Epithelial cell of esophagus (primary cell): ENCODE results near the gene FHIT.
"Not testable (repeated sequence)": the region's sequence is repeated elsewhere in the genome, so short reads cannot be mapped to it uniquely, and the experiment has no call there.

Experiments
- DNase-seq: peaks from one replicate; pipeline ENCODE4 v3.0.0; 2010; ENCODE audit warnings: low read depth
- H3K4me3 ChIP-seq: 2 replicates; pipeline ENCODE4 v1.5.1; 2011; ENCODE audit warnings: mild to moderate bottlenecking, low read length, control low read depth
- TF ChIP-seq, protein P1 (sequence below): IDR thresholded peaks from 2 replicates; pipeline ENCODE4 v1.5.1; 2011; ENCODE audit warnings: low read depth, mild to moderate bottlenecking, low read length, control low read depth, inconsistent platforms; ENCODE audit not compliant: insufficient read depth; ENCODE audit errors: missing control alignments

The FHIT gene

GRCh38 chr3:61194892-61195538 lies 56.2 kb downstream of the FHIT start:
- no peak overlapping the region for H3K4me3 ChIP-seq
- DNase-seq: peak; percentile 46
- TF ChIP-seq, protein P1, sequence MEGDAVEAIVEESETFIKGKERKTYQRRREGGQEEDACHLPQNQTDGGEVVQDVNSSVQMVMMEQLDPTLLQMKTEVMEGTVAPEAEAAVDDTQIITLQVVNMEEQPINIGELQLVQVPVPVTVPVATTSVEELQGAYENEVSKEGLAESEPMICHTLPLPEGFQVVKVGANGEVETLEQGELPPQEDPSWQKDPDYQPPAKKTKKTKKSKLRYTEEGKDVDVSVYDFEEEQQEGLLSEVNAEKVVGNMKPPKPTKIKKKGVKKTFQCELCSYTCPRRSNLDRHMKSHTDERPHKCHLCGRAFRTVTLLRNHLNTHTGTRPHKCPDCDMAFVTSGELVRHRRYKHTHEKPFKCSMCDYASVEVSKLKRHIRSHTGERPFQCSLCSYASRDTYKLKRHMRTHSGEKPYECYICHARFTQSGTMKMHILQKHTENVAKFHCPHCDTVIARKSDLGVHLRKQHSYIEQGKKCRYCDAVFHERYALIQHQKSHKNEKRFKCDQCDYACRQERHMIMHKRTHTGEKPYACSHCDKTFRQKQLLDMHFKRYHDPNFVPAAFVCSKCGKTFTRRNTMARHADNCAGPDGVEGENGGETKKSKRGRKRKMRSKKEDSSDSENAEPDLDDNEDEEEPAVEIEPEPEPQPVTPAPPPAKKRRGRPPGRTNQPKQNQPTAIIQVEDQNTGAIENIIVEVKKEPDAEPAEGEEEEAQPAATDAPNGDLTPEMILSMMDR: no peak

DNA sequence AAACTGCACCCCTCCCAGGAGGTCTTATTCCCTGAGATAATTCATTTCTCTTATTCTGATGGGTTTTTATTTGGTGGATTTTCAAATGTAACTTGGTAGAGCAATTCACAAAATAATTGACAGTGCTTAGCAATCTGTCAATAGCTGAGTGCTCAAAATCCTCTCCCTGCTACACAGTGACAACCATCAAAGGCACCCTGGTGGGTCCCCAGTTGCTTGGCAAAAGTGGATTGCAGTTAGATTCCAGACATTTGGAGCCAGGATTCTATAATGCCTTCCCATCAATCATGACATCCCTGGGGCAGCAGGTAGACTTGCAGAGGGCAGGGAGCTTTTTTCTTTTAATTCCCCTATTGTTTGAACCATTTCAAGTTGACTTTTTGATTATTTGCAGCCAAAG lies 59.0 kb downstream of the FHIT start:
- TF ChIP-seq, protein P1: no peak
- H3K4me3 ChIP-seq: no peak overlapping the region
- no peak for DNase-seq

DNA sequence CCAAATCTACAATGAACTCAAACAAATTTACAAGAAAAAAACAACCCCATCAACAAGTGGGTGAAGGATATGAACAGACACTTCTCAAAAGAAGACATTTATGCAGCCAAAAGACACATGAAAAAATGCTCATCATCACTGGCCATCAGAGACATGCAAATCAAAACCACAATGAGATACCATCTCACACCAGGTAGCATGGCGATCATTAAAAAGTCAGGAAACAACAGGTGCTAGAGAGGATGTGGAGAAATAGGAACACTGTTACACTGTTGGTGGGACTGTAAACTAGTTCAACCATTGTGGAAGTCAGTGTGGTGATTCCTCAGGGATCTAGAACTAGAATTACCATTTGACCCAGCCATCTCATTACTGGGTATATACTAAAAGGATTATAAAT lies 61.0 kb downstream of the FHIT start:
- DNase-seq, H3K4me3 ChIP-seq: not testable (repeated sequence)

DNA sequence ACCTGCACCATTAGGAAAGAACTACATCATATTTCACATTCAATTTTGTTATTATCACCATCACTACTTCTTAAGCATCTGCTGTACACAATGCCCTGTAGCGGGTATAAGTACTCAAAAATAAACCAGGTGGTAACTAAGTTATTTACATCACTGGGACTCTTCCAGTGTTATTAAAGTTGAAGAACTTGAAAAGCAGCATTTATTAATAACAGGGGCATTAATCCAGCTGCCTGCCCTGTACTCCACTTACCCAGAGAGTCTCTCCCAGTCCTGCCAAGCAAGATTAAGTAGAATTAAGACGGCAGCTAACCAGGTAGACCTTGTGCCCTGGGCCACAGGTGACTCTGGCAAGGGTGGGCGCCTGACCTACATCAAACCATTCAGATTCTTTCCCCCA lies 65.2 kb downstream of the FHIT start:
- no peak overlapping the region for H3K4me3 ChIP-seq
- TF ChIP-seq, protein P1: no peak
- no peak for DNase-seq

DNA sequence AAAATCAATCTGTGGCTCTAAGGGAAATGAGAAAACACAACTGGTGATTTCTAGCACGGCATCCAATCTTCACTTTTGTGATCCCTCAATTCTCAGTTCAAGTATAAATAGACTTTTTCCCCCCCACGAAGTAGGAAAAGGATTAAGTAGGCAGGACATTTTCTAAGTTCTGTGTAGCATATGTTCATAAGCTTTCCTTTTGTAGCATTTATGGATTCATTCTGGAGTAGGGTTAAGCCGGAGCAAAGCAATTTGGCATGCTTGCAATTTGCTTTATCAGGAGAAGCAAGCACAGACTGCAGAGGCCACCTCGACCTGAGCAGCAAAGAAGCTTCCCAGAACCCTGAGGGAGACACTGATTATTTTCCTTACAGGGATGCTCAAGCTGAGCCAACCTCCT lies 66.3 kb downstream of the FHIT start:
- no peak overlapping the region for H3K4me3 ChIP-seq
- TF ChIP-seq, protein P1: no peak
- DNase-seq: no peak

GRCh38 chr3:61182662-61183061 lies 68.6 kb downstream of the FHIT start:
- no peak for DNase-seq
- TF ChIP-seq, protein P1: no peak
- H3K4me3 ChIP-seq: no peak overlapping the region

- TF ChIP-seq, protein P1: no peak
- H3K4me3 ChIP-seq: no peak overlapping the region
- DNase-seq: peak; percentile 87
Measured at GRCh38 chr3:61181874-61182273, 69.4 kb downstream of the FHIT start.
